K562 (cell line): ENCODE measurements around the gene RRBP1. TPM values are rescaled to one million over a fixed set of nuclear protein-coding genes. Genes with fewer than 3 reads are reported as not detected.

ENCODE experiments used
- BACH1 ChIP-seq: fragments of 200-800 bp; sonication (Bioruptor generic); IDR thresholded peaks from 2 replicates; pipeline ENCODE4 v1.6.1; 2016; ENCODE audit warnings: missing genetic modification characterization, missing compliant biosample characterization
- C11orf30 ChIP-seq: fragments of 450-650 bp; IDR thresholded peaks from 2 replicates; pipeline ENCODE4 v1.6.1; 2016; ENCODE audit warnings: low read depth, mild to moderate bottlenecking
- ELF1 ChIP-seq: fragments of 200-800 bp; sonication (Bioruptor generic); IDR thresholded peaks from 2 replicates; pipeline ENCODE4 v1.6.1; 2016; ENCODE audit warnings: missing genetic modification characterization, missing compliant biosample characterization
- HNRNPLL ChIP-seq: fragments of 200-400 bp; formaldehyde crosslinking; IDR thresholded peaks from 2 replicates; pipeline ENCODE4 v1.6.1; 2017; ENCODE audit warnings: low read length, low read depth, mild to moderate bottlenecking; ENCODE audit not compliant: poor library complexity, severe bottlenecking
- MAFG ChIP-seq: fragments of 450-650 bp; conservative IDR thresholded peaks from 2 replicates; pipeline ENCODE4 v1.6.1; 2016; ENCODE audit warnings: missing genetic modification characterization, missing compliant biosample characterization
- MAFK ChIP-seq: IDR thresholded peaks from 2 replicates; pipeline ENCODE4 v1.6.1; 2011; ENCODE audit warnings: low read length, improper control_type of control experiment
- NFE2 ChIP-seq: IDR thresholded peaks from 2 replicates; pipeline ENCODE4 v1.6.1; 2014; ENCODE audit warnings: antibody characterized with exemption, low read depth
- NR2F6 ChIP-seq: fragments of 450-650 bp; formaldehyde crosslinking; IDR thresholded peaks from 2 replicates; pipeline ENCODE4 v1.4.0; 2020; ENCODE audit warnings: mild to moderate bottlenecking
- PCBP1 ChIP-seq: fragments of 200-400 bp; formaldehyde crosslinking; IDR thresholded peaks from 2 replicates; pipeline ENCODE4 v1.6.1; 2018; ENCODE audit warnings: mild to moderate bottlenecking, low read depth, low read length; ENCODE audit not compliant: poor library complexity, severe bottlenecking
- PTRF ChIP-seq: fragments of 450-650 bp; IDR thresholded peaks from 2 replicates; pipeline ENCODE4 v1.6.1; 2016; ENCODE audit warnings: mild to moderate bottlenecking, missing genetic modification characterization, missing compliant biosample characterization
- ZNF197 ChIP-seq: fragments of 200-800 bp; sonication (Bioruptor generic); IDR thresholded peaks from 2 replicates; pipeline ENCODE4 v1.6.1; 2016; ENCODE audit warnings: low read depth, missing genetic modification characterization, missing compliant biosample characterization
- ZNF224 ChIP-seq: sonication (generic); formaldehyde crosslinking; IDR thresholded peaks from 2 replicates; pipeline ENCODE4 v1.8.0; 2022; ENCODE audit warnings: mild to moderate bottlenecking, missing genetic modification reagents
- ZNF316 ChIP-seq: fragments of 450-650 bp; IDR thresholded peaks from 2 replicates; pipeline ENCODE4 v1.6.1; 2016
- ZNF561 ChIP-seq: fragments of 450-650 bp; formaldehyde crosslinking; conservative IDR thresholded peaks from 2 replicates; pipeline ENCODE4 v1.4.0; 2020; ENCODE audit warnings: mild to moderate bottlenecking, moderate library complexity
- polyA plus RNA-seq, 8 experiments: library from polyadenylated mRNA; depleted of rRNA in 4 of 8; stranded (reverse) in 5 of 8; unstranded in 3 of 8; fragments of >200 nt; fragmentation: Nextera tagmentation in 2 of 8; fragmentation: Illumina TruSeq in 1 of 8; extraction: Ambion mirVana in 2 of 8; extraction: Trizol in 1 of 8; gene quantifications; 2 replicates each; pipeline versions ENCODE4 v1.2.1 to v1.2.3, GENCODE V29; 2011 to 2014; ENCODE audit warnings: inconsistent platforms in 1 of 8, missing spikeins in 1 of 8
- total RNA-seq, 7 experiments: library from RNA; depleted of rRNA in 6 of 7; stranded (reverse); fragments of >200 nt in 6 of 7; fragmentation: Illumina TruSeq in 2 of 7; extraction: Trizol in 2 of 7; gene quantifications; 2 replicates each; pipeline versions ENCODE4 v1.2.1 to v1.2.3, GENCODE V29; 2011 to 2021; ENCODE audit warnings: low replicate concordance in 1 of 7
- TF ChIP-seq, protein P1 (sequence below): fragments of 450-650 bp; IDR thresholded peaks from 2 replicates; pipeline ENCODE4 v1.6.1; 2016; ENCODE audit warnings: missing biosample characterization, missing genetic modification characterization
- TF ChIP-seq, protein P2 (sequence below): fragments of 450-650 bp; formaldehyde crosslinking; IDR thresholded peaks from 2 replicates; pipeline ENCODE4 v1.4.0; 2020; ENCODE audit warnings: mild to moderate bottlenecking

RRBP1 gene
- total and polyA plus RNA-seq, 9 of the 15 experiments (the other 6 are each of a cell fraction or from before 2014, with no cell fraction given): 0.84 to 32.0 (median 17.6) TPM

DNA sequence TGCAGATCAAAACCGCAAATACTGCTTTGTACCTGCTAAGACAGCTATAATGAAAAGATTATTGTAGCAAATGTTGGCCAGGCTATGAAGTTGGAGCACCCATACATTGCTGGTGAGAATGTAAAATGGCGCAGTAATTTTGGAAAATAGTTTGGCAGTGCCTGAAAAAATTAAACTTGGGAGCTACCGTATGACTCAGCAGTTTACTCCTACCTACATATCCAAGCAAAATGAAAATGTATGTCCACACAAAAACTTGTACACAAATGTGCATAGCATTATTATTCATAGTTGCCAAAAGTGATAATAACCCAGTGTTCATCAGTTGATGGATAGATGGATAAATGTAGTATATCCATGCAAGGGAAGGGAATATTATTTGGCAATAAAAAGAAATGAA is 98.9 kb downstream of the RRBP1 start (continued):
- TF ChIP-seq ZNF316 (peak; percentile 92), NR2F6 (CRISPR knock-in tag) (no peak), C11orf30 (peak; percentile 87), MAFG (tag) (peak; percentile 93), NFE2 (peak; percentile 81), ELF1 (tag) (no peak), ZNF197 (no peak), PTRF (no peak), BACH1 (peak; percentile 51; the same call in 1 of the 2 replicates), ZNF561 (CRISPR knock-in tag) (no peak), MAFK (peak; percentile 78; the same call in 1 of the 2 replicates), ZNF224 (no peak), PCBP1 (no peak), HNRNPLL (no peak)
- TF ChIP-seq, protein P1, sequence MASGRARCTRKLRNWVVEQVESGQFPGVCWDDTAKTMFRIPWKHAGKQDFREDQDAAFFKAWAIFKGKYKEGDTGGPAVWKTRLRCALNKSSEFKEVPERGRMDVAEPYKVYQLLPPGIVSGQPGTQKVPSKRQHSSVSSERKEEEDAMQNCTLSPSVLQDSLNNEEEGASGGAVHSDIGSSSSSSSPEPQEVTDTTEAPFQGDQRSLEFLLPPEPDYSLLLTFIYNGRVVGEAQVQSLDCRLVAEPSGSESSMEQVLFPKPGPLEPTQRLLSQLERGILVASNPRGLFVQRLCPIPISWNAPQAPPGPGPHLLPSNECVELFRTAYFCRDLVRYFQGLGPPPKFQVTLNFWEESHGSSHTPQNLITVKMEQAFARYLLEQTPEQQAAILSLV (tag): no peak
- TF ChIP-seq, protein P2, sequence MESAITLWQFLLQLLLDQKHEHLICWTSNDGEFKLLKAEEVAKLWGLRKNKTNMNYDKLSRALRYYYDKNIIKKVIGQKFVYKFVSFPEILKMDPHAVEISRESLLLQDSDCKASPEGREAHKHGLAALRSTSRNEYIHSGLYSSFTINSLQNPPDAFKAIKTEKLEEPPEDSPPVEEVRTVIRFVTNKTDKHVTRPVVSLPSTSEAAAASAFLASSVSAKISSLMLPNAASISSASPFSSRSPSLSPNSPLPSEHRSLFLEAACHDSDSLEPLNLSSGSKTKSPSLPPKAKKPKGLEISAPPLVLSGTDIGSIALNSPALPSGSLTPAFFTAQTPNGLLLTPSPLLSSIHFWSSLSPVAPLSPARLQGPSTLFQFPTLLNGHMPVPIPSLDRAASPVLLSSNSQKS (CRISPR knock-in tag): no peak
